ENCODE data around the gene RBP3.

GRCh38 chr10:47349516-47349915 is 1.4 kb downstream of the RBP3 start:
- TF ChIP-seq EZH2 (IDR thresholded peaks at IDR 0.05; ENCODE audit: borderline replicate concordance, low read depth, low read length, severe bottlenecking), result no peak
- TF ChIP-seq CTCF (IDR thresholded peaks at IDR 0.05; ENCODE audit: extremely low read depth in 1 of 2, insufficient read depth in 1 of 2, low read depth in 1 of 2, low read length in 2 of 2), result no peak
- TF ChIP-seq POLR2A (IDR thresholded peaks at IDR 0.05; ENCODE audit: low read depth, low read length), result no peak
- TF ChIP-seq JUN (IDR thresholded peaks at IDR 0.05; ENCODE audit: borderline replicate concordance, insufficient read depth, insufficient read length, low read depth), result no peak

Data from endothelial cell of umbilical vein (primary cell).